ENCODE results near the gene LIN7A.

GRCh38 chr12:80777587-80777986, 160.1 kb downstream of the LIN7A start:
- TF ChIP-seq, protein P1, sequence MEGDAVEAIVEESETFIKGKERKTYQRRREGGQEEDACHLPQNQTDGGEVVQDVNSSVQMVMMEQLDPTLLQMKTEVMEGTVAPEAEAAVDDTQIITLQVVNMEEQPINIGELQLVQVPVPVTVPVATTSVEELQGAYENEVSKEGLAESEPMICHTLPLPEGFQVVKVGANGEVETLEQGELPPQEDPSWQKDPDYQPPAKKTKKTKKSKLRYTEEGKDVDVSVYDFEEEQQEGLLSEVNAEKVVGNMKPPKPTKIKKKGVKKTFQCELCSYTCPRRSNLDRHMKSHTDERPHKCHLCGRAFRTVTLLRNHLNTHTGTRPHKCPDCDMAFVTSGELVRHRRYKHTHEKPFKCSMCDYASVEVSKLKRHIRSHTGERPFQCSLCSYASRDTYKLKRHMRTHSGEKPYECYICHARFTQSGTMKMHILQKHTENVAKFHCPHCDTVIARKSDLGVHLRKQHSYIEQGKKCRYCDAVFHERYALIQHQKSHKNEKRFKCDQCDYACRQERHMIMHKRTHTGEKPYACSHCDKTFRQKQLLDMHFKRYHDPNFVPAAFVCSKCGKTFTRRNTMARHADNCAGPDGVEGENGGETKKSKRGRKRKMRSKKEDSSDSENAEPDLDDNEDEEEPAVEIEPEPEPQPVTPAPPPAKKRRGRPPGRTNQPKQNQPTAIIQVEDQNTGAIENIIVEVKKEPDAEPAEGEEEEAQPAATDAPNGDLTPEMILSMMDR (IDR thresholded peaks at IDR 0.05; ENCODE audit: insufficient read depth, low read length, poor library complexity, severe bottlenecking), result no peak
- TF ChIP-seq EZH2phosphoT487 (conservative IDR thresholded peaks at IDR 0.05; ENCODE audit: low read length), result no peak

Measured in SU-DHL-6 (cell line).